ENCODE results near the gene RNMT.

- TF ChIP-seq POLR2A (IDR thresholded peaks at IDR 0.05; ENCODE audit: low read length) (no peak), GATA1 (IDR thresholded peaks at IDR 0.05; ENCODE audit: low read depth, low read length) (no peak)
Measured at GRCh38 chr18:13720847-13721246, 5.6 kb upstream of the RNMT start.

All from erythroblast (primary cell).